ENCODE data around the gene UNC5A. TPM values are rescaled to one million over a fixed set of nuclear protein-coding genes. Genes with fewer than 3 reads are reported as not detected.

Gene UNC5A
- total and polyA plus RNA-seq, 10 of the 15 experiments (the other 5 are each of a cell fraction or from before 2014, with no cell fraction given) = not detected

DNA sequence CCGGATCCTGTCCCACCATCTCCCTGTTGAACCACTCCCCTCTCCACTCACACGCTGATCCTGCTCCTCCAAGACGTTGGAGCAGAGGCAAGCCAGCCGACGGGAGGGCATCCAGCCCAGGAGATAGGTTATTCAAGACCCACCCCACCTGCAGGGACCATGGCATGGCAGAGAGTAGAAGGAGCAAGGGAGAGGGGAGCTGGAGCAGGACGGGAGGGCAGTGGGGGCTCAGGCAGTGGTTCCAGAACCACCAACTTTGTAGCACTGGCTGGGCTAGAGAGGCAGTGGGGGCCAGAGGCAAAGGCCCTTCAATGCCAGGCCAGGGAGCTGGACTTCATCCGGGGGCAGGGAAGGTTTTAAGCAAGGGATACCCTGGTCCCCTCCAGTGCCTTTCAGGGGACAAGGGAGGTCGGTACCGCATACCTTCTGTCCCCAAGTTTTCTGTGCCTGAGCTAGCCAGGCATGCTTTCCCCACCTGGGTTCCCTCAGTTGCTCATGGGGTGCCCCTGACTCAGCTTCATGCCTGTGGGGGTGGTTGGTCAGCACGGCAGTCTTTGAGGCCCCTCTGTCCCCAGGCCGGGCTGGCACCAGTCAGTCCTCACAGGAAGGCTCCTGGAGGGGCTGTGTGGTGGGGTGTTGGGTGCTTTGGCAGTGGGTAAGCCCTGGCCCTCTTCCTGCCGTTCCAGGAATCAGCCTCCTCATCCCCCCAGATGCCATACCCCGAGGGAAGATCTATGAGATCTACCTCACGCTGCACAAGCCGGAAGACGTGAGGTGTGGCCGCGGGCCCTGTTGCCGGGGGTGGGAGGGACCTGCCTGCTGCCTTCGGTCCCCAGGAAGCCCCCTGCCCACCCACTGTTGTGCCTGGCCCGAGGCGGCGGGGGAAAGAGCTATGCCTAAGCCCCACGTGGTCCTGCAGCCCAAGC lies 66.4 kb downstream of the UNC5A start (continued):
- TF ChIP-seq, protein P1, sequence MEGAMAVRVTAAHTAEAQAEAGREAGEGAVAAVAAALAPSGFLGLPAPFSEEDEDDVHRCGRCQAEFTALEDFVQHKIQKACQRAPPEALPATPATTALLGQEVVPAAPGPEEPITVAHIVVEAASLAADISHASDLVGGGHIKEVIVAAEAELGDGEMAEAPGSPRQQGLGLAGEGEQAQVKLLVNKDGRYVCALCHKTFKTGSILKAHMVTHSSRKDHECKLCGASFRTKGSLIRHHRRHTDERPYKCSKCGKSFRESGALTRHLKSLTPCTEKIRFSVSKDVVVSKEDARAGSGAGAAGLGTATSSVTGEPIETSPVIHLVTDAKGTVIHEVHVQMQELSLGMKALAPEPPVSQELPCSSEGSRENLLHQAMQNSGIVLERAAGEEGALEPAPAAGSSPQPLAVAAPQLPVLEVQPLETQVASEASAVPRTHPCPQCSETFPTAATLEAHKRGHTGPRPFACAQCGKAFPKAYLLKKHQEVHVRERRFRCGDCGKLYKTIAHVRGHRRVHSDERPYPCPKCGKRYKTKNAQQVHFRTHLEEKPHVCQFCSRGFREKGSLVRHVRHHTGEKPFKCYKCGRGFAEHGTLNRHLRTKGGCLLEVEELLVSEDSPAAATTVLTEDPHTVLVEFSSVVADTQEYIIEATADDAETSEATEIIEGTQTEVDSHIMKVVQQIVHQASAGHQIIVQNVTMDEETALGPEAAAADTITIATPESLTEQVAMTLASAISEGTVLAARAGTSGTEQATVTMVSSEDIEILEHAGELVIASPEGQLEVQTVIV (IDR thresholded peaks at IDR 0.05; ENCODE audit: borderline replicate concordance, partially characterized antibody) = no peak

DNA sequence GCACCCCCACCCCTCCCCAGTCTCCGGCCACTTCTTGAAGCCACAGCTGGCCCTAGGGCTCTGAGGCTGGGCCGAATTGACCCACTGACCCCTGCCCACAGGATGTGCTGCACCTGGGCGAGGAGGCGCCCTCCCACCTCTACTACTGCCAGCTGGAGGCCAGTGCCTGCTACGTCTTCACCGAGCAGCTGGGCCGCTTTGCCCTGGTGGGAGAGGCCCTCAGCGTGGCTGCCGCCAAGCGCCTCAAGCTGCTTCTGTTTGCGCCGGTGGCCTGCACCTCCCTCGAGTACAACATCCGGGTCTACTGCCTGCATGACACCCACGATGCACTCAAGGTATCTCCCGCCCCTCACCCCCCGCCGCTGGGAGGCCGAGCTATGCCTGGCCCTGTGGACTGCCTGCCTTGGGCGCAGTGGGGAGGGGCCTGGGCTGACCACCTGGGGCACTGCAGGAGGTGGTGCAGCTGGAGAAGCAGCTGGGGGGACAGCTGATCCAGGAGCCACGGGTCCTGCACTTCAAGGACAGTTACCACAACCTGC lies 67.5 kb downstream of the UNC5A start:
- FAIRE-seq (no peak), DNase-seq (ENCODE audit: low read depth, low spot score) (no peak), ATAC-seq (no peak)
- TF ChIP-seq RUNX3 (IDR thresholded peaks at IDR 0.05; ENCODE audit: low read length) = no peak
- TF ChIP-seq SIX5 (IDR thresholded peaks at IDR 0.05; ENCODE audit: low read depth, low read length, severe bottlenecking) = no peak
- no peak for TF ChIP-seq SMAD1 (IDR thresholded peaks at IDR 0.05; ENCODE audit: low read depth, partially characterized antibody)
- no peak for TF ChIP-seq FOXM1 (IDR thresholded peaks at IDR 0.05; ENCODE audit: low read depth, low read length)
- no peak for TF ChIP-seq MEF2B (IDR thresholded peaks at IDR 0.05; ENCODE audit: partially characterized antibody, poor library complexity, severe bottlenecking)
- TF ChIP-seq BACH1 (IDR thresholded peaks at IDR 0.05; ENCODE audit: borderline replicate concordance) = no peak
- no peak for TF ChIP-seq CHD4 (IDR thresholded peaks at IDR 0.05)
- no peak for TF ChIP-seq NFIC (IDR thresholded peaks at IDR 0.05; ENCODE audit: low read depth, low read length)
- TF ChIP-seq TAF1 (IDR thresholded peaks at IDR 0.05; ENCODE audit: borderline replicate concordance, low read depth, low read length) = no peak
- no peaks in the 10 kb centered on the region for H4K20me1 ChIP-seq (ENCODE audit: control insufficient read depth, insufficient read depth)
- H2AFZ ChIP-seq (ENCODE audit: control insufficient read depth, low read depth, low read length) = no peak overlapping the region
- no peaks in the 10 kb centered on the region for H3K79me2 ChIP-seq (ENCODE audit: control insufficient read depth, insufficient read depth, low read length)
- ChIA-PET RAD21 (ENCODE audit: unreplicated experiment) (interaction anchor here (0.6 kb wide), 1 partner anchor 231 kb away, joined by 3 read pairs; the partner anchor contains the start of gene TSPAN17), SMC1A (ENCODE audit: uncharacterized antibody, unreplicated experiment) (no interaction called here), CTCF (no interaction called here), POLR2A (no interaction called here)
- H3K9ac ChIP-seq (ENCODE audit: control insufficient read depth, insufficient read depth, low read length) = no peak overlapping the region
- H3K27me3 ChIP-seq (replicated peaks in 1 of 2; ENCODE audit: control insufficient read depth in 2 of 2, insufficient read depth in 2 of 2, low read length in 1 of 2) = peaks cover 0 to 4% of the 10 kb centered on the region in 2 experiments; a peak in 3 of 4 replicates
- no TSS peak for BruUV-seq (replicated peaks)
- H3K27ac ChIP-seq (ENCODE audit: control insufficient read depth, insufficient read depth) = no peak overlapping the region
- H3K9me3 ChIP-seq (replicated peaks; ENCODE audit: control insufficient read depth, insufficient read depth, low read length) = no peaks in the 10 kb centered on the region; the same call in 2 of the 3 replicates
- no peaks in the 10 kb centered on the region for H3K4me1 ChIP-seq (ENCODE audit: control insufficient read depth, insufficient read depth, low read length)
- H3K4me3 ChIP-seq = no peak overlapping the region
- in situ Hi-C loops (cut with MboI) = no loop called here
- no peaks in the 10 kb centered on the region for H3K36me3 ChIP-seq (ENCODE audit: control insufficient read depth in 2 of 2, insufficient read depth in 2 of 2, low read length in 1 of 2)
- H3K4me2 ChIP-seq (ENCODE audit: control insufficient read depth, insufficient read depth) = no peak overlapping the region
- intact Hi-C loops (cut with micrococcal nuclease; ENCODE audit: unreplicated experiment) = no loop called here
- 52% methylated on average over 21 of the region's 21 CpGs for WGBS (ENCODE audit: insufficient coverage, insufficient replicate concordance, low lambda C conversion rate, missing lambda C conversion rate)

All from GM12878 (cell line).